ENCODE data around the gene DUOX1.
"Not testable (repeated sequence)": the region's sequence is repeated elsewhere in the genome, so short reads cannot be mapped to it uniquely, and the experiment has no call there.

Gene DUOX1

DNA sequence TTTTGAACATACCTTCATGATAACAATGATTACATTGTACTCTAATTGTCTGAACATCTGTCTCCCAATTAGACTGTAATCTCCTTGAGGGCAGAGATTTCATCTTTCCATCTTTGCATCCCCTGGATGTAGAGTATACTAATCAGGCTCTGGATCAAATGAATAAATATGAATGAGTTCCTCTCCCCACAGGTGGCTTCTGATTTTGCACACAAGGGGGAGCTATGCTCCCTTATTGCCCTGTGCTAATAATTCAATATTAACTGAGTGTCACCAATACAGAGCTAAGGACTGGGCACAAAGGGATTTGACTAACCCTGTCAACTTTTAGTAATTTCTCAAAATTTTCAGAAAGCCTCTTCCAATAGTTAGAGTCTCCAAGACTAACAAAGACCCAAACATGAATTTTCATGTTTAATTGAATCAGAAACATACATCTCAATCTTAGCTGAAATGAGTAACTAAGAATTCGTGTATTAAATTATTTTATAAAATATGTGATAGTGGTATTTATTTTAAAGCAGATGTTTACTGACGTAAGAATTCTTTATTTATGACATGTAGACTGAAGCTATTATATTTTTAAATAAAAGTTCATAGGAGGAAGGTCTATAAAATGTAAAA lies 3.1 kb upstream of the DUOX1 start:
- H3K4me3 Mint-ChIP-seq = no peak overlapping the region

DNA sequence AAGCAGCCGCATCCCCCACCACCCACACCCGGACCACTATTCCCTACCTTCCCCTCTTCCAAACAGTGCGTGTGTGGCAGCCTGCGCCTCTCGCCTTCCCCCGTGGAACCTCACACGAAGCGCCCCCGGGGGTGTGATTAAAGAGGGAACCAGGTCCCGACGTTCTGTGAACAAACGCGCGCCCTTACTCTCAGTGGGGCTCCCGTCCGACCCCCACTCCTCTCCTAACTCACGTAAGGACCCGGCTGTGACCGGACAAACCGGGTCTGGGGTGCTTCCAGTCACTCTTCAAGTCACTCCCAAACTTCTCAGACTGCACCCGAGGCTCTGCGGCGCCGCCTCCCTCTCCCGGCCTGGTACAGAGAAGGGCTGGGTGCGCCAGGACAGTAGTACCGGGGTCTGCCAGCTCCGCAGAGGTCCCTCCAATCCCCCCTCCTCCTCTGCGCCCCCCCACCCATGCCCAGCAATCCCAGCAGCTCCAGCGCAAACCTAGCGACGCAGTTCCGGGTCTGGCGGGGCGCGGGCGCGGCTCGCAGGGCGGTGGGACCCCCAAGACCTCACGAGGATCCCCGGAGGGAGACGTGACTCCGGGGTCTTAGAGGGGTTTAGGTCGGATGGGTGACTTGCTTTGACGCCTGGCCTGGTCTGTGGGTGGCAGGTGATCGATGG lies 689 bp upstream of the DUOX1 start:
- Mint-ChIP-seq H3K4me1 (ENCODE audit: low read depth) (no peaks in the 10 kb centered on the region), H3K36me3 (ENCODE audit: low read depth) (no peaks in the 10 kb centered on the region), H3K4me3 (no peak overlapping the region), H3K27ac (no peak overlapping the region), H3K27me3 (peaks cover 72% of the 10 kb centered on the region), H3K9me3 (no peaks in the 10 kb centered on the region)

More for the DNA sequence above, 3.1 kb upstream of the DUOX1 start:
- H3K27ac Mint-ChIP-seq = no peak overlapping the region
- peaks cover 66% of the 10 kb centered on the region for H3K27me3 Mint-ChIP-seq
- H3K4me1 Mint-ChIP-seq (ENCODE audit: low read depth) = no peaks in the 10 kb centered on the region
- no peaks in the 10 kb centered on the region for H3K9me3 Mint-ChIP-seq
- H3K36me3 Mint-ChIP-seq (ENCODE audit: low read depth) = no peaks in the 10 kb centered on the region

DNA sequence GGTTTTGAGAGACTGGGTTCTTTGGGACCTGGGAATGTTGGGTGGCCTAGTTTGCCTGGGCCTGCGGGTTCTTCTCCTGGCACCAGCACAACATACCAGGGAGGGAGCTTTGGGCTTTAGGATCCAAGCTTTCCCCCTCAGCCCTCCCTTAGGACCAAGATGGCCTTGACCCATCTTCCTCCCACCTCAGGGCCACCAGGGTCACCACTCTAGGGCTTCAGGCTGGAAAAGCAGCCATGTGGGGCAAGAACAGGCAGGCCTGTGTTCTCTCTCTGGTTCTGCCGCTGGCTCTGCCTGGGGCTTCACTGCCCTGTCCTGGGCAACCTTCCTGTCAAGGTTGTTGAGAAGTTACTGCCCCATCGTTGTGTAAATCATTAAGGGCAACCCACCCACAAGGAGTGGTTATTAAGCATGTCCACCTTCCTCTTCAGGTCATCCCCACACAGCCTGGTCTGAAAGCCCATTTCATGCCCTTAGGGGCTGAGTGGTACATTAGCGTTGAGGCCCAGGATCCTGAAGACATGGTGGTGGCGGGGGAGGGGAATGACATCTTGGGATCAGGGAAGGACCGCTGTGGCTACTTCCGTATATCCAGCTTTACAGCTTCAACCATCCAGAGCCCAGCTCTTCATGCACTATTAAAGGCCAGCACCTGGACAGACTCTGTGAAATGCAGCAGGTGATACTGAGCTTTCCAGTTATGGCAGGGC lies 652 bp downstream of the DUOX1 start:
- peaks cover 73% of the 10 kb centered on the region for H3K27me3 Mint-ChIP-seq
- H3K4me1 Mint-ChIP-seq (ENCODE audit: low read depth) = peaks cover 6% of the 10 kb centered on the region
- H3K4me3 Mint-ChIP-seq = no peak overlapping the region
- no peaks in the 10 kb centered on the region for H3K9me3 Mint-ChIP-seq
- H3K27ac Mint-ChIP-seq = no peak overlapping the region
- no peaks in the 10 kb centered on the region for H3K36me3 Mint-ChIP-seq (ENCODE audit: low read depth)

DNA sequence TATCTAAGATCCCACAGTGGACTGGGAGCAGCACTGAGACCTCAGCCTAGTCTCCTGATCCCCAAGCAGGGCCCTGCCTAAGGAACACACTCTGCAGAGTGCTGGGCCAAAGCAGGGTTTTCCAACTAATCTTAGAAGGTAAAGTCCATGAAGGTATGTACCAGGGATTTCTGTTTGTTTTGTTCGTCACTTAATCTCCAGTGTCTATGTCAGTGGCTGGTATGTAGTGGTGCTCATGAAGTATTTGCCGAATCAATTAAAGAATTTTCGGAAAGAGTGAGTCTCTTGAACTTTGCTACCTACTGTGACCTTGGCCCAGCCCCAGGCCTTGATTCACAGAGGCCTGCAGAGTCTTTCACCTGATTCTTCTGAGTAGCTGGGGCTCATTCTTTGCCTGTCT lies 1.7 kb downstream of the DUOX1 start:
- H3K4me1 Mint-ChIP-seq (ENCODE audit: low read depth) = peaks cover 10% of the 10 kb centered on the region
- H3K4me3 Mint-ChIP-seq = no peak overlapping the region
- H3K9me3 Mint-ChIP-seq = no peaks in the 10 kb centered on the region
- H3K27me3 Mint-ChIP-seq = peaks cover 68% of the 10 kb centered on the region
- no peaks in the 10 kb centered on the region for H3K36me3 Mint-ChIP-seq (ENCODE audit: low read depth)
- H3K27ac Mint-ChIP-seq = no peak overlapping the region

DNA sequence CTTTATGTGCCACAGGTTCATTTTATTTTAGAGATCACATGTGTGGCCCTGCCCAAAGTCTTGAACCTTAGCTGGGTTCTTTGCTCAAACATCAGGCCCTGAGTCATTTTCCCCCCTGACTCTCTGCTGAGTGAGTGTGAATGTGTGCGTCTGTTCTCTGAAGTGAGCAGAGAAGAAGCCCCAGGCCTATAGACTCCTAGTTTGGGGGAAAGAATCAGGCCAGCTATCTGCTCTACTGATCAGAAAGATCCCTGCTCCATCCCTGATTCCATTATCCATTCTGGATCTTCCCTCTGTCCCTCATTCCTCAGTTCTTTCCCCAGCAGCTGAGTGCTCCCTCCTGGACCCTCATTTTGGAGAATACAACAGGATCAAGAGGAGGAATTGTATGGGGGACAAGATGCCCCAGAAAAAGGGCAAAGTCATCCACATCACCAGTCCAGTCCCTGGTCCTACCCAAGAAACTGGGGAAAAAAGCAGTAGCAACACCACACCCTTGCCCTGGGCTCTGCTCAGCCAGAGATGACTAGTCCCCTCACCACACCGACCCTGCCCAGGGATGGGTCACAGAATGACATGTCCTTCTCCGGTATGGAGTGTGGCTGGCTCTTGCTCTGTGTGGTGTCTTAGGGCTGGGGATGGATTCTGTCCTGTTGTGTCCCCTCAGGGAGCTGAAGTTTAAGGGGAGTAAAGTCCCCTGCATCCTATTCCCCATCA lies 3.2 kb downstream of the DUOX1 start:
- peaks cover 62% of the 10 kb centered on the region for H3K27me3 Mint-ChIP-seq
- H3K27ac Mint-ChIP-seq = no peak overlapping the region
- H3K36me3 Mint-ChIP-seq (ENCODE audit: low read depth) = no peaks in the 10 kb centered on the region
- no peak overlapping the region for H3K4me3 Mint-ChIP-seq
- peaks cover 10% of the 10 kb centered on the region for H3K4me1 Mint-ChIP-seq (ENCODE audit: low read depth)
- H3K9me3 Mint-ChIP-seq = no peaks in the 10 kb centered on the region

DNA sequence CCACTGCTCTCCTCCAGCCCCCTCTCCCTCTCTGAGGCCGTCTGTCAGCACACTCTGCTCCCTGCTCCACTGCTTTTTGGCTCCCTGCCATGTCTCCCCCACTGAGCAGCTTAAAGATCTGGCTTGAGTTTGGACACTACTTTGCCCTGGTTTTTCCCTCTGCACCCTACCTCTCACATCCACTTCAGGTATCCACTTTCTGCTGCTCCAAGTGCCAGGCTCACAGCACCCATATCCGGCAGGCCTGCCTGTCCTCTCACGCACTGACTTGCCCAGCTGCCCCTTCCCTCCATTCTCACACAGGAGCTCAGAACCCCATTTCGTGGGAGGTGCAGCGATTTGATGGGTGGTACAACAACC lies 3.7 kb downstream of the DUOX1 start:
- no peak overlapping the region for H3K4me3 Mint-ChIP-seq
- H3K9me3 Mint-ChIP-seq = no peaks in the 10 kb centered on the region
- no peaks in the 10 kb centered on the region for H3K36me3 Mint-ChIP-seq (ENCODE audit: low read depth)
- H3K27me3 Mint-ChIP-seq = peaks cover 57% of the 10 kb centered on the region
- no peak overlapping the region for H3K27ac Mint-ChIP-seq
- H3K4me1 Mint-ChIP-seq (ENCODE audit: low read depth) = peaks cover 10% of the 10 kb centered on the region

DNA sequence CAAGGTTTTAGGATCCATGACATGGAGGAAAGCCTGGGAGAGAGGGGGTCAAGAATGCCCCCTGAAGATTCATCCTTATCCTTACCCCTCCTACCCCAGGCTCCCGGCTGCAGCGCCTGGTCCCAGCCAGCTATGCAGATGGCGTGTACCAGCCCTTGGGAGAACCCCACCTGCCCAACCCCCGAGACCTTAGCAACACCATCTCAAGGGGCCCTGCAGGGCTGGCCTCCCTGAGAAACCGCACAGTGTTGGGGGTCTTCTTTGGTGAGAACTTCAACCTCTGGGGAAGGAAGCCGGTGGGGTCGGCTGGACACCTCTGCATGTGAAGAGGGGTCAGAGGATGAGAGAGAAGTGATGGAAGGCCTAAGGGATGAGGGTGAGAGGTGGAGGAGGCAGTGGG lies 4.3 kb downstream of the DUOX1 start:
- Mint-ChIP-seq H3K36me3 (ENCODE audit: low read depth) (no peaks in the 10 kb centered on the region), H3K9me3 (no peaks in the 10 kb centered on the region), H3K4me3 (no peak overlapping the region), H3K4me1 (ENCODE audit: low read depth) (peaks cover 10% of the 10 kb centered on the region), H3K27me3 (peaks cover 52% of the 10 kb centered on the region), H3K27ac (no peak overlapping the region)

DNA sequence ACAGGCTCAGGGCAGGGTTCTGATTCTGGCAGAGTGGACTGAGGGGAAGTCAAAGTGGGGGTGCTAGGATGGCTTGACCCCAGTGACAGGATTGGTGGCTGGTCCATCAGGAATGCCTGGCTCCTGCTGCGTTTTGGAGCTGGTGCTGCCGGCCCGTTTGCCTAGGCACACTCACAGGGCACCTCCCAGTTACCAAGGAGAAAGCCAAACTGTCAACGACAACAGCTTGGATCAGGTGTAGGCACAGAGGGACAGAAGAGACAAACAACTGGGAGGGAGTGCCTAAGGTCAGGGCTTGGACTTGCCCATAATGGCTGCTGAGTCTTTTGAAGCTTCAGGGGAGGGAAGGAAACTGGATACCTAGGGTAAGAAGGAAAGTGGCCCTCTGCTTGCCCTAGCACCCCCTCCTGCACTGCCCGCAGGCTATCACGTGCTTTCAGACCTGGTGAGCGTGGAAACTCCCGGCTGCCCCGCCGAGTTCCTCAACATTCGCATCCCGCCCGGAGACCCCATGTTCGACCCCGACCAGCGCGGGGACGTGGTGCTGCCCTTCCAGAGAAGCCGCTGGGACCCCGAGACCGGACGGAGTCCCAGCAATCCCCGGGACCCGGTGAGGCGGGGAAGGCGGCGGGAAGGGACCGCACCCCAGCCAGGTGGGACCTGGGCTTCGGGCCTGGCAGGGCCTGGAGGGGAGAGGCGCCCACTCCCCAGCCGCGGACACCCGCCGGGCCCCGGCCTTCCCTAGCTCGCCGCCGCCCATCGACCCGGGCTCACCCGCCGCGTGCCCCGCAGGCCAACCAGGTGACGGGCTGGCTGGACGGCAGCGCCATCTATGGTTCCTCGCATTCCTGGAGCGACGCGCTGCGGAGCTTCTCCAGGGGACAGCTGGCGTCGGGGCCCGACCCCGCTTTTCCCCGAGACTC lies 5.1 kb downstream of the DUOX1 start:
- Mint-ChIP-seq H3K27ac (no peak overlapping the region), H3K4me3 (peak overlapping the region; percentile 35), H3K9me3 (no peaks in the 10 kb centered on the region), H3K27me3 (peaks cover 52% of the 10 kb centered on the region), H3K36me3 (ENCODE audit: low read depth) (no peaks in the 10 kb centered on the region), H3K4me1 (ENCODE audit: low read depth) (peaks cover 10% of the 10 kb centered on the region)

DNA sequence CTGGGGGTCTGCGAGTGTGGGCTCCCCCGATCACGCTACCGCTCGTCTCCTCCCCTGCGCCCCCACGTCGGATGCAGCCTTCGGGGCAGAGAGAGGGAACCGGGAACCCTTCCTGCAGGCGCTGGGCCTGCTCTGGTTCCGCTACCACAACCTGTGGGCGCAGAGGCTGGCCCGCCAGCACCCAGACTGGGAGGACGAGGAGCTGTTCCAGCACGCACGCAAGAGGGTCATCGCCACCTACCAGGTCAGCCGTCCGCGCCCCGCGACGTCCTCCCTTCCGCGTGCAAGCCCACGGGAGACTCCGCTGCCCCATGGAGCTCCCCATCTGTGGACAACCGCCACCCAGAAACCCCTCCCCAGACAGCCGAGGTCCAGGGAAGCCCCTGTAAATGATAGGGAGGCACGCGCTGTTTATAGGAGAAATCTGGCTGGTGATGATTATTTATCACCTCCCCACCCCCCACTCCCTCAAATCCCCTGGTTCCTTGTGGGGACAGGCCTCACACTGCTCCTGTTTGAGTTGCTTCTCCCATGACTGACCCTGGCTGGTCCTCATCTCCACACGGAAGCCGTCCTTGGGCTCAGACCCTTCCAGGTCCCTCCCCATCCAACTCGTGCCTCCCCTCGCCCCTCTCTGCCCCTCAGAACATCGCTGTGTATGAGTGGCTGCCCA lies 6.0 kb downstream of the DUOX1 start:
- H3K27ac Mint-ChIP-seq; H3K4me3 Mint-ChIP-seq; H3K9me3 Mint-ChIP-seq; H3K36me3 Mint-ChIP-seq (ENCODE audit: low read depth): not testable (repeated sequence)
- peaks cover 10% of the 10 kb centered on the region for H3K4me1 Mint-ChIP-seq (ENCODE audit: low read depth)
- peaks cover 43% of the 10 kb centered on the region for H3K27me3 Mint-ChIP-seq

DNA sequence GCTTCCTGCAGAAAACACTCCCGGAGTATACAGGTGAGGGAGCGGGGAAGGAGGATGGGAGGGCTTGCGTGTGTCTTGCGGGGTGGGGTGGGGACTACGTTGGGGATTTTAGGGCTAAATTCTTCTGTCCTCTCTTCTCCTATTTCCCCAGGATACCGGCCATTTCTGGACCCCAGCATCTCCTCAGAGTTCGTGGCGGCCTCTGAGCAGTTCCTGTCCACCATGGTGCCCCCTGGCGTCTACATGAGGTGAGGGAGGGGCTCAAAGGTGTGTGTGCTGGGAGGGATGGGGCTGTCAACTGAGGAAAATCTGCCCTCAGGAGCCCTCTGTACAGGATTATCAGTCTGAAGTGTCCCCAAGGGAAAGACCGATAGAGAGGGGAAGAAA lies 6.6 kb downstream of the DUOX1 start:
- no peak overlapping the region for H3K27ac Mint-ChIP-seq
- no peaks in the 10 kb centered on the region for H3K36me3 Mint-ChIP-seq (ENCODE audit: low read depth)
- no peaks in the 10 kb centered on the region for H3K9me3 Mint-ChIP-seq
- peaks cover 37% of the 10 kb centered on the region for H3K27me3 Mint-ChIP-seq
- peaks cover 10% of the 10 kb centered on the region for H3K4me1 Mint-ChIP-seq (ENCODE audit: low read depth)
- no peak overlapping the region for H3K4me3 Mint-ChIP-seq

DNA sequence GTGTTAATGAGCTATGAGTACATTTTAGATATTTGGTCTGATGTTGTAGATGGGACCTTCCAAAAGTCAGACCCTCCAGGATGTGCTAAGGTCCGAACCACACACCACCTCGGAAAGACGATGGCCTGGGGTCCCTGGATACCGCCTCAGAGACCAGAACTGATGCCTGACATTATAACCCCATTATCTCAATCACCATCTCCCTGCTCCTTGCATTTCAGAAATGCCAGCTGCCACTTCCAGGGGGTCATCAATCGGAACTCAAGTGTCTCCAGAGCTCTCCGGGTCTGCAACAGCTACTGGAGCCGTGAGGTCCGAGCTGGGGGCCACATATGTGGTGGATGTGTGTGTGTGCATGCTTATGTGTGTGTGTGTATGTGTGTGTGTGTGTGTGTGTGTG lies 7.9 kb downstream of the DUOX1 start:
- Mint-ChIP-seq H3K4me1 (ENCODE audit: low read depth) (peaks cover 10% of the 10 kb centered on the region), H3K4me3 (no peak overlapping the region), H3K27ac (no peak overlapping the region), H3K27me3 (peaks cover 28% of the 10 kb centered on the region), H3K36me3 (ENCODE audit: low read depth) (no peaks in the 10 kb centered on the region), H3K9me3 (no peaks in the 10 kb centered on the region)

DNA sequence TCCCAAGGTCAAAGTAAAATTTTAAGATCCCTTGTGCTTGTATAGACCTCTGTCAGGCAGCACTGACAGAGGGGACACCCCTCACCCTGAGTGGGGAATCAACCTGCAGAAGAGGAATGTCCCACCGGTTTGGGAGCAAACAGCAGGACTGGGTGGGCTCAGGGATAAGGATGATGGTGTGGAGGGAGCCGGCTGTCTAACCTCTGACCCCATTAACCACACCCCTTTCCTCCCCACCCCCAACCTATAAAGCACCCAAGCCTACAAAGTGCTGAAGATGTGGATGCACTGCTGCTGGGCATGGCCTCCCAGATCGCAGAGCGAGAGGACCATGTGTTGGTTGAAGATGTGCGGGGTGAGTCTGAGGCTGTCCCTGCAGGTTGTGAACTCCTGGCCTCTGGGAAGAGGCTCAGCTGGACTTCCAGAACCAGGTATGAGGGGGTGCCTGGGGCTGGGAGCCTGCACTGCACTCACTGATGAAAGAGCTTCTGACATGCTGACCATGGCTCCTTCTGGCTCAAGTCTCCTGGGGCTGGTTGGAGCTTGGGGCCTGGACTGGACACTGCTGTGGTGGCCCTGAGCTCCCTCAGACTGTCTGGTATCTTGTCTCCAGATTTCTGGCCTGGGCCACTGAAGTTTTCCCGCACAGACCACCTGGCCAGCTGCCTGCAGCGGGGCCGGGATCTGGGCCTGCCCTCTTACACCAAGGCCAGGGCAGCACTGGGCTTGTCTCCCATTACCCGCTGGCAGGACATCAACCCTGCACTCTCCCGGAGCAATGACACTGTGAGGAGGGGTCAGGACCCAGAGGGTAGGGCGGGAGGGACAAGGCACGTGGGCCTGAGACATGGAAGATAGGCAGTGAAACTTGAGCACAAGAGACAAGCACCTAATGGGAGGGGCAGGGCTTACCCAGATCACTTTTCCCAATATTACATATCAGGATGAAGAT lies 9.3 kb downstream of the DUOX1 start:
- H3K27ac Mint-ChIP-seq = no peak overlapping the region
- no peaks in the 10 kb centered on the region for H3K36me3 Mint-ChIP-seq (ENCODE audit: low read depth)
- no peaks in the 10 kb centered on the region for H3K9me3 Mint-ChIP-seq
- H3K4me3 Mint-ChIP-seq = no peak overlapping the region
- peaks cover 16% of the 10 kb centered on the region for H3K27me3 Mint-ChIP-seq
- peaks cover 10% of the 10 kb centered on the region for H3K4me1 Mint-ChIP-seq (ENCODE audit: low read depth)

DNA sequence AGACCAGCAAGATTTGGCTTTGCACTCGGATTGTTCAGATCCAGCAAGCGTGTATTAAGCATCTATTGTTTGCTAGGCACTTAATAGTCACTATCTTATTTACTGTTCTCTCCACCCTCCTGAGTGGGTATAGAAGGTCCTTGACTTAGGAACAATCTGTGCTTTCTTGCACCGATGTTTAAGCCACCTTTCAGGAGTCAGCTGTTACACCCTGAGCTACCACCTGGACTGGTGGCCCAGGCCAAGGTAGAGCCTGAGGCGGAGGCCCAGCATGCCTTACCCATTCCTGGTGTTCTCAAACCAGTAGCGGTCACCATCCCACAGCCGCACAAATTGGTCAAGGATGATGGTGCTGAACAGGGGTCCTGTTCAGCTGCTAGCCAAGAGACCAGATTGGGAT lies 10.0 kb downstream of the DUOX1 start:
- no peaks in the 10 kb centered on the region for H3K9me3 Mint-ChIP-seq
- no peak overlapping the region for H3K27ac Mint-ChIP-seq
- H3K4me1 Mint-ChIP-seq (ENCODE audit: low read depth) = peaks cover 7% of the 10 kb centered on the region
- H3K4me3 Mint-ChIP-seq = no peak overlapping the region
- H3K27me3 Mint-ChIP-seq = peaks cover 9% of the 10 kb centered on the region
- H3K36me3 Mint-ChIP-seq (ENCODE audit: low read depth) = no peaks in the 10 kb centered on the region
